AG04450 (cell line): Measurements from ENCODE around the gene OR5K4. TPM values are rescaled to one million over a fixed set of nuclear protein-coding genes. Genes with fewer than 3 reads are reported as not detected.

Experiments used
- CTCF ChIA-PET: fragments of 300-600, 350-600 bp; formaldehyde crosslinking; extraction: SDS; loops from one replicate; lab custom pipeline; 2022; ENCODE audit warnings: antibody characterized with exemption, inconsistent platforms; lab: Charles Lee
- POLR2A ChIA-PET: fragments of 350-600 bp; formaldehyde crosslinking; extraction: SDS; loops from one replicate; lab custom pipeline; 2021; ENCODE audit warnings: antibody characterized with exemption, inconsistent platforms; lab: Yijun Ruan, JAX
- DNase-seq: peaks from one replicate; pipeline ENCODE4 v3.0.0-alpha.2; 2011; ENCODE audit warnings: low read depth, low spot score
- H3K27ac ChIP-seq: one replicate; pipeline ENCODE4 v1.5.1; 2012; ENCODE audit warnings: low read depth, low read length, control low read depth
- H3K27me3 ChIP-seq: one replicate; pipeline ENCODE4 v1.6.0; 2012; ENCODE audit warnings: low read length; ENCODE audit not compliant: control insufficient read depth, insufficient read depth
- H3K4me3 ChIP-seq: 2 replicates; pipeline ENCODE4 v1.5.1; 2011; ENCODE audit warnings: mild to moderate bottlenecking, low read depth, low read length, control low read depth
- H3K9me3 ChIP-seq: 2 replicates; pipeline ENCODE4 v1.5.1; 2012; ENCODE audit warnings: low read length; ENCODE audit not compliant: control insufficient read depth, insufficient read depth
- polyA plus RNA-seq: library from polyadenylated mRNA; depleted of rRNA; stranded (reverse); fragments of >200 nt; gene quantifications from 2 replicates; pipeline ENCODE4 v1.2.3, GENCODE V29; 2011
- TF ChIP-seq, protein P1 (sequence below): IDR thresholded peaks from 2 replicates; pipeline ENCODE4 v1.5.1; 2011; ENCODE audit warnings: low read depth, low read length, control low read depth, inconsistent platforms

OR5K4 gene
- polyA plus RNA-seq, 1 experiment: not detected

DNA sequence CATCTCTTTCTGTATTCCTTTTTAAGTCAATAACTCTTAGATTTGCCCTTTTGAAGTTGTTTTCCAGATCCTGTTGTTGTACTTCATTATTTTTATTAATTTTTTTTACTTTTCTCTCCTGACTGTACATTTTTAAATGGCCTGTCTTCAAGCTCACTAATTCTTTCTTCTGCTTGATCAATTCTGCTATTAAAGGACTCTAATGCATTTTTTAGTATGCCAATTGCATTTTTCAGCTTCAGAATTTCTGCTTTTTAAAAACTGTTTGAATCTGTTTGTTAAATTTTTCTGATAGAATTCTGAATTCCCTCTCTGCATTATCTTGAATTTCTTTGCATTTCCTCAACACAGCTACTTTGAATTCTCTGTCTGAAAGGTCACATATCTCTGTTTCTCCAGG, 5.6 kb downstream of the OR5K4 start:
- TF ChIP-seq, protein P1, sequence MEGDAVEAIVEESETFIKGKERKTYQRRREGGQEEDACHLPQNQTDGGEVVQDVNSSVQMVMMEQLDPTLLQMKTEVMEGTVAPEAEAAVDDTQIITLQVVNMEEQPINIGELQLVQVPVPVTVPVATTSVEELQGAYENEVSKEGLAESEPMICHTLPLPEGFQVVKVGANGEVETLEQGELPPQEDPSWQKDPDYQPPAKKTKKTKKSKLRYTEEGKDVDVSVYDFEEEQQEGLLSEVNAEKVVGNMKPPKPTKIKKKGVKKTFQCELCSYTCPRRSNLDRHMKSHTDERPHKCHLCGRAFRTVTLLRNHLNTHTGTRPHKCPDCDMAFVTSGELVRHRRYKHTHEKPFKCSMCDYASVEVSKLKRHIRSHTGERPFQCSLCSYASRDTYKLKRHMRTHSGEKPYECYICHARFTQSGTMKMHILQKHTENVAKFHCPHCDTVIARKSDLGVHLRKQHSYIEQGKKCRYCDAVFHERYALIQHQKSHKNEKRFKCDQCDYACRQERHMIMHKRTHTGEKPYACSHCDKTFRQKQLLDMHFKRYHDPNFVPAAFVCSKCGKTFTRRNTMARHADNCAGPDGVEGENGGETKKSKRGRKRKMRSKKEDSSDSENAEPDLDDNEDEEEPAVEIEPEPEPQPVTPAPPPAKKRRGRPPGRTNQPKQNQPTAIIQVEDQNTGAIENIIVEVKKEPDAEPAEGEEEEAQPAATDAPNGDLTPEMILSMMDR: no peak
- no peak for DNase-seq
- Histone ChIP-seq H3K4me3 (no peak overlapping the region), H3K27ac (no peak overlapping the region), H3K27me3 (no peaks in the 10 kb centered on the region), H3K9me3 (no peaks in the 10 kb centered on the region)
- CTCF ChIA-PET: no interaction called here
- POLR2A ChIA-PET: no interaction called here

DNA sequence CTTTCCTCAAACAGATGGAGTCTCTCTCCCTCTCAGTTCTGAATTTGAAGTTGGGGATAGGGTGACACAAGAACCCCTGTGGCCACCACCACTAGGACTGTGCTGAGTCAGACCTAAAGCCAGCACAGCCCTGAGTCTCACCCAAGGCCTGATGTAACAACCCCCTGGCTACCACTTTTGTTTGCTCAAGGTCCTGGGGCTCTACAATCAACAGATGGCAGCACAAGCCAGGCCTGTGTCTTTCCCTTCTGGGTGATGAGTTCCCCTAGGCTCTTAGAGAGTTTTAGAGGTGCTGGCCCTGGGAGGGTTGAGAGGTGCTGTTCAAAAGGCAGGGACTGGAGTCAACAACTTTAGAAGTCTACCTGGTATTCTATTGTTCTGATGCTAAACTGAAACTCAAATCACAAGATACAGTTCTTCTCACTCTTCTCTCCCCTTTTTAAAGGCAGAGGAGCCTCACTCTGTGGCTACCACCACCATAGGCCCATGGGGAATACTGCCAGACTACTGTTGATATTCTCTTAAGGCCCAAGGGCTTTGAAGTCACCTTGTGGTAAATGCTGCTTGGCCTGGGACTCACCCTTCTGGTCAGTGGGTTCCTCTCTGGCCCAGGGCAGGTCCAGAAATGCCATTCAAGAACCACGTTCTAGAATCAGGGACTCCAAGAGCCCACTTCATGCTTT, 6.5 kb downstream of the OR5K4 start:
- Histone ChIP-seq H3K9me3 (no peaks in the 10 kb centered on the region), H3K4me3 (no peak overlapping the region), H3K27me3 (no peaks in the 10 kb centered on the region), H3K27ac (no peak overlapping the region)
- CTCF ChIA-PET: no interaction called here
- DNase-seq: no peak
- POLR2A ChIA-PET: no interaction called here
- TF ChIP-seq, protein P1: no peak

DNA sequence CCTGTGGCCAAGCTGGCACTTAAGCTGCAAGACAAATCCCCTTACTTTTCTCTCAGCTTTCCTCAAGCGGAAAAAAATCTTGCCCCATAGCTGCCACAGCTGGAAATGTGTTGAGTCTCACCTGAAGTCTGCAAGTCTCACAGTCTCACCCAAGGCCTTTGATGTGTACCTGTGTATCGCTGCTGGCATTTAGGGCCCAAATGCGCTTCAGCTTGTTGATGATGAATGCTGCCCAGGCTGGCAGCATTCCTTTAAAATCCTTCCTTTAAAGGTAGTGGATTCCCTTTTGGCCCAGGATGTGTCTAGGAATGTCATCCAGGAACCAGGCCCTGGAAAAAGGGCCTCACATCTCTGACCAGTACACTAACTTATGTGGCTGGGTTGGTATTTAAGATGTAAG, 7.0 kb downstream of the OR5K4 start:
- H3K4me3 ChIP-seq: no peak overlapping the region
- POLR2A ChIA-PET: no interaction called here
- H3K27me3 ChIP-seq: no peaks in the 10 kb centered on the region
- H3K27ac ChIP-seq: no peak overlapping the region
- DNase-seq: no peak
- TF ChIP-seq, protein P1: no peak
- CTCF ChIA-PET: no interaction called here
- H3K9me3 ChIP-seq: no peaks in the 10 kb centered on the region

DNA sequence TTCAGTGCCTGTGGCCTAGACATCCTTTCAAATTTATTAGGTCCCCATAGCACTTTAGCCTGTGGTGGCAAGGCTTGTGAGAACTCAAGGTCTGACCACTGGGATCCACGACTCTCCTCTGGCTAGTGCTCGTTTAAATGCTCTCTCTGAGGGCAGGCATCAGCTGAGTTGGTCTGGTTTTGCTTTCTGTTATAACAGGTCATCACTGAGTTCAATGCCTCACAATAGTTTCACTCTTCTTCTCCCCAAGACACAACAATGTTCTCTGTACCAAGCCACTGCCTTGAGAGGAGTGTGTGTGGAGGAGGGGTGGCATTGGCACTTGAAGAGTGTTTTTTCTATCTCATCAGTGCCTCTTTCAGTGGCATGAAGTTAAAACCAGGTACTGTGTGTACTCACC, 7.6 kb downstream of the OR5K4 start:
- Histone ChIP-seq H3K27me3 (no peaks in the 10 kb centered on the region), H3K4me3 (no peak overlapping the region), H3K9me3 (no peaks in the 10 kb centered on the region), H3K27ac (no peak overlapping the region)
- ChIA-PET CTCF (no interaction called here), POLR2A (no interaction called here)
- TF ChIP-seq, protein P1: no peak
- no peak for DNase-seq

DNA sequence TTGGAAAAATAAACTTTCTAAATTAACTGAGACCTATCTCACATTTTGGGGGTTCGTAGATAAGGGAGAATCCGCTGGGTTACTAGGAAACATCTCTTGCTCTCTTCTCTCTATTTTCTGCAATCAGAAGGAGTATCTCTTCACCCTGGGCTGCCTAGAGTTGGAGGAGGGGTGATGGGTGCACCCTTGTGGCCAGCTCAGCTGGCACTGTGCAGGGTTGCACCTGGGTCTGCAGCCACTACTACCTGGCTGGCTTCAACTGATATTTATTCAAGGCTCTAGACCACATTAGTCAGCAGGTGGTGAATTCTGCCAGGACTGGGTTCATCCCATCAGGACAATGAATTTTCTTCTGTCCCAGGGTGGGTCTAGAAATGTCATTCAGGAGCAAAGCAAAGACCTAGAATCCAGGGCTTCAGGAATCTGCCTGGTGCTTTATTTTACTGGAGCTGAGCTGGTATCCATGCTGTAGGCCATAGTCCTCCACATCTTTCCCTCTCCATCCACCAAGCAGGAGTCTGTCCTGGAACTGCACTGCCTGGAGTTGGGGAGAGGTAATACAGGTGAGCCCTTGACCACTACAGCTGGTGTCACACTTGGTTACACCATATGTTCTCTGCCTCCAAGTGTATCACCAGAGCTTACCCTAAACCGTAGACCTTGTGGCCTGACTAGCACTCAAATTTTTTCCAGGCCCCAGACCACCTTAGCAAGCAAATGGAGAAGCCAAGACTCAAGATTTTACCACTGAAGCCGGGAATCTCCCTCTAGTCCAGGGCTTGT, 14.0 kb downstream of the OR5K4 start:
- TF ChIP-seq, protein P1: no peak
- Histone ChIP-seq H3K27me3 (no peaks in the 10 kb centered on the region), H3K27ac (no peak overlapping the region), H3K4me3 (no peak overlapping the region), H3K9me3 (no peaks in the 10 kb centered on the region)
- no peak for DNase-seq
- CTCF ChIA-PET: no interaction called here
- POLR2A ChIA-PET: no interaction called here
